ENCODE measurements around the gene TMEM92. TPM values are rescaled to one million over a fixed set of nuclear protein-coding genes. Genes with fewer than 3 reads are reported as not detected.
"Not testable (repeated sequence)": the region's sequence is repeated elsewhere in the genome, so short reads cannot be mapped to it uniquely, and the experiment has no call there.

TMEM92 gene
- total RNA-seq, 5 donors from 2014 or later (not counting 1 experiment from before 2014, with no cell fraction given), result not detected

- POLR2A ChIA-PET, result no interaction called here
- H3K27ac ChIP-seq (ENCODE audit: low read length), result no peak overlapping the region
- H3K27ac Mint-ChIP-seq, result no peak overlapping the region
- no peak overlapping the region for H3K4me3 Mint-ChIP-seq
- H3K27me3 Mint-ChIP-seq, result peaks cover 14 to 17% of the 10 kb centered on the region in 2 donors
- CTCF ChIA-PET, result interaction anchor here in 1 of 2 donors (0.6 to 1.4 kb wide), 4 partner anchors 28 to 172 kb away, joined by 3 to 9 read pairs (median 3); no protein-coding TSS in a partner anchor
- no peaks in the 10 kb centered on the region for H3K36me3 Mint-ChIP-seq
- no peaks in the 10 kb centered on the region for H3K36me3 ChIP-seq (ENCODE audit: control insufficient read depth in 2 of 2, extremely low read depth in 1 of 2, insufficient read depth in 1 of 2, low read length in 1 of 2)
- peaks cover 7 to 9% (median 7%) of the 10 kb centered on the region in 3 donors for H3K4me1 Mint-ChIP-seq
- H3K9me3 Mint-ChIP-seq, result no peaks in the 10 kb centered on the region
- peaks cover 0 to 13% of the 10 kb centered on the region in 2 experiments for H3K4me1 ChIP-seq (ENCODE audit: control insufficient read depth in 1 of 2, extremely low read depth in 1 of 2, insufficient read depth in 2 of 2, low read length in 2 of 2)
- DNase-seq, result peak in 34 of 35 experiments; percentile 13 to 67 (median 43)
- 76% methylated on average over 9 of the region's 16 CpGs for WGBS (ENCODE audit: insufficient coverage)
- no peak overlapping the region for H3K4me3 ChIP-seq (ENCODE audit: control insufficient read depth in 1 of 2, extremely low read depth in 1 of 2, low read length in 1 of 2)
- peak; percentile 62 to 78 (median 67) for ATAC-seq (replicated peaks in 1 of 4)
- H3K27me3 ChIP-seq (replicated peaks in 1 of 2; ENCODE audit: control insufficient read depth in 2 of 2, extremely low read depth in 1 of 2, insufficient read depth in 2 of 2, low read length in 1 of 2), result peaks cover 0 to 41% of the 10 kb centered on the region in 2 experiments
- no peaks in the 10 kb centered on the region for H3K9me3 ChIP-seq
Measured at GRCh38 chr17:50269477-50270434, 4.5 kb upstream of the TMEM92 start.

DNA sequence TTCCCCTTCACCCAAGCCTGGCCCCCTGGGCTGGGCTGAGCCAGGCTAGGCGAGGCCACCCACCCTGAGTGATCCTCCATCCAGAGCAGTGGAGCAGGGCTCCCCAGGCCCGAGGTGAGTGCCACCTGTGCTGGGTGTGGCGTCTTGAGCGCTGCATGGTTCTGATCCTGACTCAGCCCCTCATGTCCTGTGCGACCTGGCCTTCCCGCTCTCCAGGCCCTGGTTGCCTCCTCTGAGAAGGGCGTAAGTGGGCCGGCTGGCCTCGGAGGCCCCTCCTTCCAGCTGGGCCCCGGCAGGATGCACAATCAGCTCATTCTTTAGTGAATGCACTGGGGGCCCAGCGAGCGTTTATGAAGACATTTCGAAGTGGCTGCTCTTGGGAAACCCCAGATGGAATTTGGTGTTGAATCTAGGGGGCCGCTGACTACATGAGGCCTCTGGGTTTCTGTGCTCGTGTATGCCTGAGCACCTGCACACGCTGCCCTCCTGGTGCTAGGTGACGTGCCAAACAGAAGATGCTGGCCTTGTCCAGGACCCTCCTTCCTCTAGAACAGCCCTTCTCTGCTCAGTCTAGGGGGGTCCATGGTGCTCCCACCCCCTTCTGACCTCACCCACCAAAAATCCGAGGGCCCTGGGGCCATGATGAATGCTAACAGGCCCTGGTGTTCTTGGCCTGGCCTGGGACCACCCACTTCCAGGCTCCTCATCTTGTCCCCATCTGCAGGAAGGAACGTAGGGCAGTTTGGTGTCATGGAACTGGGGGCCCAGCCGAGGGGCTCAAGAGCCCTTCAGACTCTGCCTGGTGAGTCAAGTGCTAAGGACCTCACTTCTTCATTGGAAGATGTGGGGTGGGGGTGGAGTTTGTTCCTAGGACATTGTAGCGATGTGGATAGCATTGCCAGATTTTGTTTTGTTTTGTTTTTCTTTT is 3.6 kb upstream of the TMEM92 start:
- H3K36me3 ChIP-seq (ENCODE audit: control insufficient read depth in 2 of 2, extremely low read depth in 1 of 2, insufficient read depth in 1 of 2, low read length in 1 of 2), result no peaks in the 10 kb centered on the region
- Mint-ChIP-seq H3K27ac (no peak overlapping the region), H3K9me3 (no peaks in the 10 kb centered on the region), H3K36me3 (no peaks in the 10 kb centered on the region), H3K27me3 (peaks cover 21 to 25% of the 10 kb centered on the region in 2 donors), H3K4me1 (peaks cover 7 to 9% (median 7%) of the 10 kb centered on the region in 3 donors), H3K4me3 (no peak overlapping the region)
- ATAC-seq (replicated peaks in 1 of 4) (peak in 3 of 4 experiments; percentile 10 to 20 (median 13)), DNase-seq (peak in 1 of 35 experiments; percentile 23)
- H3K9me3 ChIP-seq, result no peaks in the 10 kb centered on the region
- H3K4me3 ChIP-seq (ENCODE audit: control insufficient read depth in 1 of 2, extremely low read depth in 1 of 2, low read length in 1 of 2), result no peak overlapping the region
- ChIA-PET POLR2A (no interaction called here), CTCF (interaction anchor here (0.6 to 0.7 kb wide), 2 partner anchors 28 to 71 kb away, joined by 3 read pairs; no protein-coding TSS in a partner anchor)
- H3K4me1 ChIP-seq (ENCODE audit: control insufficient read depth in 1 of 2, extremely low read depth in 1 of 2, insufficient read depth in 2 of 2, low read length in 2 of 2), result peaks cover 0 to 13% of the 10 kb centered on the region in 2 experiments
- peaks cover 0 to 48% of the 10 kb centered on the region in 2 experiments for H3K27me3 ChIP-seq (replicated peaks in 1 of 2; ENCODE audit: control insufficient read depth in 2 of 2, extremely low read depth in 1 of 2, insufficient read depth in 2 of 2, low read length in 1 of 2)
- H3K27ac ChIP-seq (ENCODE audit: low read length), result no peak overlapping the region
- 86% methylated on average over 15 of the region's 21 CpGs for WGBS (ENCODE audit: insufficient coverage)

- H3K27me3 ChIP-seq (replicated peaks in 1 of 2; ENCODE audit: control insufficient read depth in 2 of 2, extremely low read depth in 1 of 2, insufficient read depth in 2 of 2, low read length in 1 of 2), result peaks cover 0 to 46% of the 10 kb centered on the region in 2 experiments
- H3K4me3 ChIP-seq (ENCODE audit: control insufficient read depth in 1 of 2, extremely low read depth in 1 of 2, low read length in 1 of 2); POLR2A ChIA-PET; H3K4me3 Mint-ChIP-seq; H3K36me3 ChIP-seq (ENCODE audit: control insufficient read depth in 2 of 2, extremely low read depth in 1 of 2, insufficient read depth in 1 of 2, low read length in 1 of 2); H3K9me3 Mint-ChIP-seq; H3K27ac ChIP-seq (ENCODE audit: low read length); ATAC-seq (replicated peaks in 1 of 4); H3K9me3 ChIP-seq; H3K27ac Mint-ChIP-seq; H3K36me3 Mint-ChIP-seq; H3K4me1 Mint-ChIP-seq: not testable (repeated sequence)
- no CpG with 5 or more reads among the region's 4 CpGs for WGBS (ENCODE audit: insufficient coverage)
- H3K4me1 ChIP-seq (ENCODE audit: control insufficient read depth in 1 of 2, extremely low read depth in 1 of 2, insufficient read depth in 2 of 2, low read length in 2 of 2), result peaks cover 0 to 13% of the 10 kb centered on the region in 2 experiments
- peaks cover 24 to 27% of the 10 kb centered on the region in 2 donors for H3K27me3 Mint-ChIP-seq
- DNase-seq, result peak in 1 of 35 experiments; percentile 14
- CTCF ChIA-PET, result interaction anchor here in 1 of 2 donors (0.7 to 0.9 kb wide), 2 partner anchors 27 to 69 kb away, joined by 3 read pairs; no protein-coding TSS in a partner anchor
Measured at GRCh38 chr17:50271363-50271750, 2.9 kb upstream of the TMEM92 start.

GRCh38 chr17:50272246-50272645 is 2.0 kb upstream of the TMEM92 start:
- Histone ChIP-seq H3K27ac (ENCODE audit: low read length) (no peak overlapping the region), H3K4me3 (ENCODE audit: control insufficient read depth in 1 of 2, extremely low read depth in 1 of 2, low read length in 1 of 2) (no peak overlapping the region), H3K4me1 (ENCODE audit: control insufficient read depth in 1 of 2, extremely low read depth in 1 of 2, insufficient read depth in 2 of 2, low read length in 2 of 2) (peaks cover 0 to 13% of the 10 kb centered on the region in 2 experiments), H3K9me3 (no peaks in the 10 kb centered on the region), H3K36me3 (ENCODE audit: control insufficient read depth in 2 of 2, extremely low read depth in 1 of 2, insufficient read depth in 1 of 2, low read length in 1 of 2) (no peaks in the 10 kb centered on the region), H3K27me3 (replicated peaks in 1 of 2; ENCODE audit: control insufficient read depth in 2 of 2, extremely low read depth in 1 of 2, insufficient read depth in 2 of 2, low read length in 1 of 2) (peaks cover 0 to 48% of the 10 kb centered on the region in 2 experiments)
- no CpG with 5 or more reads among the region's 7 CpGs for WGBS (ENCODE audit: insufficient coverage)
- POLR2A ChIA-PET, result no interaction called here
- Mint-ChIP-seq H3K4me1 (peaks cover 7 to 9% (median 7%) of the 10 kb centered on the region in 3 donors), H3K27me3 (peaks cover 32 to 34% of the 10 kb centered on the region in 2 donors), H3K27ac (no peak overlapping the region), H3K4me3 (peak overlapping the region in 2 of 3 donors; percentile 71 to 83), H3K9me3 (no peaks in the 10 kb centered on the region), H3K36me3 (no peaks in the 10 kb centered on the region)
- no peak for ATAC-seq (replicated peaks in 1 of 4)
- CTCF ChIA-PET, result interaction anchor here in 1 of 2 donors (0.5 to 0.9 kb wide), 2 partner anchors 70 to 87 kb away, joined by 3 read pairs; no protein-coding TSS in a partner anchor
- DNase-seq, result peak in 1 of 35 experiments; percentile 24

DNA sequence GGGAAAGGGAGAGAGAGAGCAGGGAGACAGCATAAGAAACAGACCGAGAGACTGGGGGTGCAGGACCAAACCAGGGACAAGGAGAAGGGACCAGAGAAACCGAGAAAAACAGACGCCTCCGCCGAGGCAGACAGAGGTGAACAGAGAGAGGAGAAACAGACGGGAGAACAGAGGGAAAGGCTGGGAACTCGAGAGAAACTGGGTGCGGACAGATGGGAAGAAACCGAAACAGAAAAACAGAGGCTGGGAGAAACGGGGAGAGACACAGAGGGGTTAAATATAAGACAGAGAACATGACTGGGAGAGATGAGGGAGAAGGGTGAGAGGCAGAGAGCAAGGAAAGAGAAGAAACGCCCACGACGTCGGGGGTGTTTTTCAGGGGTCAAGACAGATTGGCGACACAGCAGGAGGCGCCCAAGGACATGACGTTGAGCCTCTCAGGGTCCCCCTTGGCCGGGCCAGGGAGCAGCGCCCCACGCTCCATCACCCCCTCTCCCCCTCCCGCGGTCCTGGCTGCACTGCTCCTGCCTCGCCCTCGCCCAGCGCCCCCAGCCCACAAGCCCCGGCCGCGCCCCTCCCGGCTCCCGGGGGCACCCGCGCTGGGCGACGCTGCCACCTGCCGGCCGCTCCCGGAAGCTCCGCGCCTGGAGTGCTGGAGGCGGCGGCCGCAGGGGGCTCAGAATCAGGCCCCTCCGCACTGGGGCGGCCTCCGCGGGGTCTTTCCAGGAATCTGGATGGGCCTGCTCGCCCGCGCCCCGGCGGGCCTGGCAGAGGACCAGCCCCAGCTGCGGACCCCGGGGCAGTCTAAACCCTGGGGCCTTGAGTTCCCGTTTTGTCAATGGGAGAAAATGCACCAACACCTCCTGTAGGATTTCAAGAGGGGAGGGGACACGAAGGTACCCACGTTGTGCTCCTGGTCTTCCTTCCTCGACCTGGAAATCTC is 1.3 kb upstream of the TMEM92 start:
- Mint-ChIP-seq H3K27me3 (peaks cover 34 to 41% of the 10 kb centered on the region in 2 donors), H3K4me3 (peak overlapping the region; percentile 66 to 83 (median 71)), H3K9me3 (no peaks in the 10 kb centered on the region), H3K27ac (no peak overlapping the region), H3K36me3 (no peaks in the 10 kb centered on the region), H3K4me1 (peaks cover 7 to 9% (median 7%) of the 10 kb centered on the region in 3 donors)
- ChIA-PET CTCF (interaction anchor here in 1 of 2 donors (0.5 to 1.9 kb wide), 3 partner anchors 10 to 88 kb away, joined by 3 to 13 read pairs (median 3); no protein-coding TSS in a partner anchor), POLR2A (interaction anchor here in 1 of 2 donors (0.7 kb wide), 1 partner anchor 60 kb away, joined by 4 read pairs; no protein-coding TSS in a partner anchor)
- DNase-seq, result peak in 30 of 35 experiments; percentile 8 to 68 (median 38)
- 9% methylated on average over 49 of the region's 57 CpGs for WGBS (ENCODE audit: insufficient coverage)
- peak; percentile 64 to 77 (median 75) for ATAC-seq (replicated peaks in 1 of 4)
- Histone ChIP-seq H3K9me3 (no peaks in the 10 kb centered on the region), H3K36me3 (ENCODE audit: control insufficient read depth in 2 of 2, extremely low read depth in 1 of 2, insufficient read depth in 1 of 2, low read length in 1 of 2) (no peaks in the 10 kb centered on the region), H3K27me3 (replicated peaks in 1 of 2; ENCODE audit: control insufficient read depth in 2 of 2, extremely low read depth in 1 of 2, insufficient read depth in 2 of 2, low read length in 1 of 2) (peaks cover 0 to 55% of the 10 kb centered on the region in 2 experiments), H3K4me3 (ENCODE audit: control insufficient read depth in 1 of 2, extremely low read depth in 1 of 2, low read length in 1 of 2) (peak overlapping the region in 1 of 2 donors; percentile 37), H3K4me1 (ENCODE audit: control insufficient read depth in 1 of 2, extremely low read depth in 1 of 2, insufficient read depth in 2 of 2, low read length in 2 of 2) (peaks cover 0 to 13% of the 10 kb centered on the region in 2 experiments), H3K27ac (ENCODE audit: low read length) (no peak overlapping the region)
